ENCODE measurements around the gene SELENOS. TPM values are rescaled to one million over a fixed set of nuclear protein-coding genes. Genes with fewer than 3 reads are reported as not detected.

The SELENOS gene
- polyA plus RNA-seq, 1 donor from 2014 or later: 136 TPM

- H3K4me2 ChIP-seq (ENCODE audit: low read length): no peak overlapping the region
- no peaks in the 10 kb centered on the region for H3K27me3 ChIP-seq (ENCODE audit: insufficient read depth, low read depth, low read length)
- H3K79me2 ChIP-seq (replicated peaks; ENCODE audit: insufficient read depth, low read length): no peaks in the 10 kb centered on the region
- no peak overlapping the region for H3K4me3 ChIP-seq (ENCODE audit: low read length)
- no peak overlapping the region for H2AFZ ChIP-seq (ENCODE audit: low read depth, low read length)
- H3K9ac ChIP-seq (ENCODE audit: low read length): no peak overlapping the region
- H3K27ac ChIP-seq (ENCODE audit: low read length): no peak overlapping the region
- H4K20me1 ChIP-seq (ENCODE audit: insufficient read depth): no peaks in the 10 kb centered on the region
- H3F3A ChIP-seq (ENCODE audit: insufficient read depth, low read length, poor library complexity, severe bottlenecking): no peaks in the 10 kb centered on the region
- H3K36me3 ChIP-seq (ENCODE audit: insufficient read depth, low read length): no peaks in the 10 kb centered on the region
- no peaks in the 10 kb centered on the region for H3K9me2 ChIP-seq (ENCODE audit: insufficient read depth, low read length)
- H3K9me3 ChIP-seq (ENCODE audit: low read length): no peaks in the 10 kb centered on the region
- TF ChIP-seq EP300 (conservative IDR thresholded peaks at IDR 0.05; ENCODE audit: poor library complexity, severe bottlenecking) (no peak), SMC3 (conservative IDR thresholded peaks at IDR 0.05; ENCODE audit: poor library complexity) (no peak), REST (IDR thresholded peaks at IDR 0.05; ENCODE audit: borderline replicate concordance) (no peak), MXI1 (conservative IDR thresholded peaks at IDR 0.05; ENCODE audit: poor library complexity, severe bottlenecking) (no peak), POLR2AphosphoS5 (IDR thresholded peaks at IDR 0.05) (no peak), RAD21 (conservative IDR thresholded peaks at IDR 0.05) (no peak), TAF1 (IDR thresholded peaks at IDR 0.05; ENCODE audit: low read depth) (no peak), EZH2 (IDR thresholded peaks at IDR 0.05; ENCODE audit: borderline replicate concordance, insufficient read depth, low read length, poor library complexity, severe bottlenecking) (no peak), CTCF (IDR thresholded peaks at IDR 0.05; ENCODE audit: poor library complexity, severe bottlenecking) (no peak)
These were observed 30.0 kb upstream of the SELENOS start for GRCh38 chr15:101307048-101307896.

- Histone ChIP-seq H3K36me3 (ENCODE audit: insufficient read depth, low read length) (no peaks in the 10 kb centered on the region), H3K9me2 (ENCODE audit: insufficient read depth, low read length) (no peaks in the 10 kb centered on the region), H3F3A (ENCODE audit: insufficient read depth, low read length, poor library complexity, severe bottlenecking) (no peaks in the 10 kb centered on the region), H3K79me2 (replicated peaks; ENCODE audit: insufficient read depth, low read length) (no peaks in the 10 kb centered on the region), H3K27me3 (ENCODE audit: insufficient read depth, low read depth, low read length) (no peaks in the 10 kb centered on the region), H3K4me2 (ENCODE audit: low read length) (no peak overlapping the region), H3K27ac (ENCODE audit: low read length) (no peak overlapping the region), H2AFZ (ENCODE audit: low read depth, low read length) (no peak overlapping the region), H3K4me3 (ENCODE audit: low read length) (no peak overlapping the region), H3K9me3 (ENCODE audit: low read length) (no peaks in the 10 kb centered on the region), H4K20me1 (ENCODE audit: insufficient read depth) (no peaks in the 10 kb centered on the region), H3K9ac (ENCODE audit: low read length) (no peak overlapping the region)
- TF ChIP-seq EZH2 (IDR thresholded peaks at IDR 0.05; ENCODE audit: borderline replicate concordance, insufficient read depth, low read length, poor library complexity, severe bottlenecking) (no peak), TAF1 (IDR thresholded peaks at IDR 0.05; ENCODE audit: low read depth) (no peak), REST (IDR thresholded peaks at IDR 0.05; ENCODE audit: borderline replicate concordance) (no peak), EP300 (conservative IDR thresholded peaks at IDR 0.05; ENCODE audit: poor library complexity, severe bottlenecking) (no peak), POLR2AphosphoS5 (IDR thresholded peaks at IDR 0.05) (no peak), CTCF (IDR thresholded peaks at IDR 0.05; ENCODE audit: poor library complexity, severe bottlenecking) (no peak), SMC3 (conservative IDR thresholded peaks at IDR 0.05; ENCODE audit: poor library complexity) (no peak), MXI1 (conservative IDR thresholded peaks at IDR 0.05; ENCODE audit: poor library complexity, severe bottlenecking) (no peak), RAD21 (conservative IDR thresholded peaks at IDR 0.05) (no peak)
These were observed 29.2 kb upstream of the SELENOS start for GRCh38 chr15:101306341-101307047.
